ENCODE measurements around the gene MAP4K3.

MAP4K3 gene

GRCh38 chr2:39436592-39437521, at the start of gene MAP4K3:
Gene MAP4K3, minus strand, starts transcription at chr2:39437285. Its CDS starts 298 bp downstream, at chr2:39436987.
- peak; percentile 87 for DNase-seq

GRCh38 chr2:39486071-39486470, 49.0 kb upstream of the MAP4K3 start:
- no peak for DNase-seq

DNA sequence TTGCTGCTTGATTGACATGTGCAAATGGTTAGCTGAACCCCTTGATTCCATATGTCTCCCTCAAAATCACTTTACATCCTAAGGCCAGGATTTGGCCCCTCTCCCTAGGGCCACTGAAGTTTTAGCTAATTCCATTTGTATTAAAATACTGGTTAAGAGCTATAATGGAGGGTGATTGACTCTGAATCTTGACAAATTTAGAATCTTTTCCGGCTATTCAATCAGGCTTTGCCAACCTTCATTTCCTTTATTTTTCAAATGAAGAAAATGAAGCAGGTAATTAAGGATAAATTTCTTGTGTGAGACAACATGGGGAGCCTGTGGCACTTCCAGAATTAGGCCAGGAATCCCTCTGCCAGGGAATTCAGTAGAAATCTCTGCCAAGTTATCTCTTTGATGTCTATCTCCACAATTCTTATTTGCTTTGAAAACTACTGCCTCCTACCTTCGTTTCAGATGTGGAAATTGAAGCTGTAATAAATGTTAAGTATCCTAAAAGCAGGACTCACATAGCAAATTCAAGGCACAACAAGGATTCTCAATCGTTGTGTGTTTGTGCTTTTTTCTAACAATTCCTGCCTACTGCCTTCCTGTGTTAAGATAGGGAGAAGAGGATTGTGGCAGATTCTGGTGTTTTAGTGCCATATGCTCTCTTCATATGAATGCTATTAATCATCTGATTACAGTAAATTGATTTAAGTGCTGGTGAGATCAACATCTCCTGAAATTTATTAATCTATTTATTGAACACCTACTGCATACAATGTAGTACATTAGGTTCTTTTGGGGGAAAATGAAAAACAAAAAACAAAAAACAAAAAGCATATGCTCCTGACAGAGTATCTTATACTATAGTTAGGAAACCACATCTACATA, 47.8 kb upstream of the MAP4K3 start:
- no peak for DNase-seq

- DNase-seq = no peak
Observed at GRCh38 chr2:39484206-39484605, 47.1 kb upstream of the MAP4K3 start.

GRCh38 chr2:39483534-39483933, 46.4 kb upstream of the MAP4K3 start:
- DNase-seq = peak; percentile 68

- peak; percentile 8 for DNase-seq
Observed at GRCh38 chr2:39481611-39482010, 44.5 kb upstream of the MAP4K3 start.

DNA sequence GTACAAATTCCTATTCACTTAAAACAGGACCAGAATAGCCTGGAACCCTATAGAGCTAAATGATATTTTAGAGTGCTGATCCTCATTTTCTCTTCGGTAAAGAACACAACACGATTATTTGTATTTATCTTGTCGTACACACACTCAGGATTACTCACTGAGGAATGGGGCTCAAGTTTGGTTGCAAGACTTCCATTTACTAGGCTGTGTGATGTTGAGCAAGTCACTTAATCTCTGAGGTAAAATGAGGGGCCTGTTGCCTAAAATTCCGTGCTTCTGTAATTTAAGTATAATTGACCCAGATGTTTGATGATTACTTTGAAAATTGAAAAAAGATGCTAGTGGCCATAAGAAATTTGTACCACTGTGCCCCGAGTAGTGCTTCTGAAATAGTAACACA, 42.6 kb upstream of the MAP4K3 start:
- no peak for DNase-seq

- DNase-seq = no peak
Observed at GRCh38 chr2:39479053-39479670, 42.1 kb upstream of the MAP4K3 start.

DNA sequence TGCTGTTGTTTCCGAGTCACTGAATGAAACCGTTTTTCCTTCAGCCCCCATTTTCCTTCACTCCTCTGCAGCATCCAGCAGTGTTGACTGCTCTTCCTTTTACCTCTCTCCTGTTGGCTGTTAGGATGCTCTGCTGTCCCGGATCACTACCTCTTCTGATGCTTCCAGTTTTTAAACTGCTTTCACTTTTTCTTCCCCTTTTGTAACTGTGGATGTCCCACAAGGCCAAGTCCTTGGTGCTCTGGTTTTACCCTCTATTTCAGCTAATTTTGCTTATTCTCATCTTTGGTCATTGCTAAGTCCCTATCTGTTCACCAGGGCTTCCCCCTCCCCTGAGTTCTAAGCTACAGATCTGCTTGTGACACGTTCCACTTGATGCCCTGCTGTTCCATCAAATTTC, 39.4 kb upstream of the MAP4K3 start:
- peak; percentile 88 for DNase-seq

- no peak for DNase-seq
Observed at GRCh38 chr2:39475006-39475405, 37.9 kb upstream of the MAP4K3 start.

DNA sequence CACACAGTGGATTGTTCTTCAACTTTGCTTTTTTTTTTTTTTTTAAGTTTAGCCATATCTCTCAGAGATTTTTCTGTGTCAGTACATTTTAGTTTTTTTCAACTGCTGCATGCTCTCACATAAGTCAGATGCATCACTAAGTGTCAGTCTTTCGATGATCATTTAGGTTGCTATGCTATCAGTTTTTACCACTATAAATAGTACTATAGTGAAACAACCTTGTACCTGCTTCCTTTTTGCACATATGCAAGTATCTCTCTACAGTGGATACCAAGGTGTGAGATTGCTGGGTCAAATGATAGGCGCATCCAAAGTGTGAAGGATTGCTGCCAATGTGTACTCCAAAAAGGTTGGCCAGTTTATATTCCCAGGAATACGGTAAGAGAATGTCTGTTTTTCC, 33.5 kb upstream of the MAP4K3 start:
- no peak for DNase-seq

GRCh38 chr2:39469807-39470206, 32.7 kb upstream of the MAP4K3 start:
- DNase-seq = peak; percentile 86

GRCh38 chr2:39468579-39469451, 31.7 kb upstream of the MAP4K3 start:
- DNase-seq = no peak

DNA sequence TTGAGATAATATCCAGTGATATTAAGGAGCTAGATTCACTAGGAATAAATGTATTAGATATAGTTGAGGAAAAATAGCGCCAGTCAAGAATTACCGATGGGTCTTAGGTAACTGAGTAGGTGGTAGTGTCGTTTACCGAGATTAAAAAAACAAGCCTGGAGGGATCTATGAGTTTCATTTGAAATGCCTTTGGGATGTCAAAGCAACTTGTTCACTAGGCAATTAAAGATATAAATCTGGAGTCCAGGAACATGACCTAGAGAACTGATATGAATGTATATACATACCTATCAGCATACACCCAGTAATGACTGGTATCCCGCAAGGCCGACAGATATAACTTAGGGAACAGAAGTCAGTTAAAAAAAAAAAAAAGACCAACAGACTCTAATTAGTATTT, 29.2 kb upstream of the MAP4K3 start:
- DNase-seq = no peak

DNA sequence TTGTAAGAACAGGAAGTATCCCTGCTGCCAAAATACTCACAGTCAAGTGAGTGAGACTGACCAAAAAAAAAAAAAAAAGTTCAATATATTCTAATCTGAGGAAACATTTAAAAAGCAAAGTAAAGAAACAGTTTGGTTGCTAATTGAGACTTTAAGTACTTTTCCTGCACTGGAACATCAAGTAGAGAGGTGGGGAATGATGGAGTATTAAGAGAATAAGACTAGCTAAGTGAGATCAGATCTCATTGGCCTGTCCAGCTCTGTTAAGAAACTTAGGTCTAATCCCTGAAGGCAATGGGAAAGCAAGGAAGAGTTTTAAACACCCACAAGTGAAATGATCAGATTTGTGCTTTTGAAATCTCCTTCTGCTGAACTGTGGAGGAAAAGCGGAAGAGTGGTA, 27.8 kb upstream of the MAP4K3 start:
- DNase-seq = no peak

DNA sequence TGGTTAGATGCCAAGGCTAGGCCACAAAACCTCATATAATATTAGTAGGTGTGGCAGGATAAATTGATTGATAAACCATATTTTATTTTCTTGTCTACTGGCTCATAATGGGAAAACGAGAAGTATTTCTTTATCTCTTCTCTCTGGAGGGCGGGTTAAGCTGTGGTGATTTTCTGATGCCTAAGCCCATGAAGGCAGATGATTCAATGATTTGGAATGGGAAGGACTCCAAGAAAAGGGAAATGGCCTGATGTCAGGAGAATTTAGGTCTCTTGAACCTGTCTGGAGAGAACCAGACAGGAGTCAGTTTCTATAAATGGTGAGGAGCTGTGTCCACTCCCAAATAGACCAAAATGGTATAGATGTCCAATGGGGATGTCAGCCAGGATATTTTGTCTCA, 18.7 kb upstream of the MAP4K3 start:
- DNase-seq = no peak

- no peak for DNase-seq
Observed at GRCh38 chr2:39452396-39452795, 15.3 kb upstream of the MAP4K3 start.

- no peak for DNase-seq
Observed at GRCh38 chr2:39451954-39452353, 14.9 kb upstream of the MAP4K3 start.

DNA sequence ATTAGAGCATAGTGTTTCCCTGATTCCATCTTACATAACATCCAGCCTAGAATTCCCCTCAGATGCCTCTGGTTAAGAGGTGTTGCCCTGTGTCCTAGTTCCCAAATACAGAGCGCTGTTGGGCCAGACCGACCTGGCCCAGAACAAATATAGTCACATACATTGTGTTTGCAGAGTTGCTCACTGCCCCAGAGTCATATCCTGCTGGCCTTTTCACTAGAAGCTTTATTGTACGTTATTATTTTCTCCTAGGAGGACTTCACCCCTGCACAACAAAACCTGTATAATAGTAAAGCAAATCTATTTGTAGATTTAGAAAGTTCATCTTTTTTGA, 11.1 kb upstream of the MAP4K3 start:
- DNase-seq = no peak

GRCh38 chr2:39447266-39448168, 10.4 kb upstream of the MAP4K3 start:
- DNase-seq = no peak

GRCh38 chr2:39445934-39446333, 8.8 kb upstream of the MAP4K3 start:
- DNase-seq = no peak

Measured in MV-4-11 (cell line).